ENCODE measurements around the gene CYP3A5.
"Not testable (repeated sequence)": the region's sequence is repeated elsewhere in the genome, so short reads cannot be mapped to it uniquely, and the experiment has no call there.

Gene CYP3A5

GRCh38 chr7:99679400-99680191 is at the start of gene CYP3A5:
Gene CYP3A5 (minus strand): TSS chr7:99679996. CDS start chr7:99679896, 100 bp downstream.
- H3K36me3 Mint-ChIP-seq (ENCODE audit: low read depth) = peaks cover 24% of the 10 kb centered on the region
- no peak within 1 kb of the TSS for H3K4me3 Mint-ChIP-seq
- peaks cover 4% of the 10 kb centered on the region for H3K9me3 Mint-ChIP-seq
- no peak within 1 kb of the TSS for H3K27ac Mint-ChIP-seq
- H3K27me3 Mint-ChIP-seq = no peaks in the 10 kb centered on the region
- H3K4me1 Mint-ChIP-seq (ENCODE audit: low read depth) = peaks cover 21% of the 10 kb centered on the region

- H3K9me3 Mint-ChIP-seq = no peaks in the 10 kb centered on the region
- H3K4me3 Mint-ChIP-seq = no peak overlapping the region
- H3K4me1 Mint-ChIP-seq (ENCODE audit: low read depth) = peaks cover 16% of the 10 kb centered on the region
- no peak overlapping the region for H3K27ac Mint-ChIP-seq
- no peaks in the 10 kb centered on the region for H3K27me3 Mint-ChIP-seq
- no peaks in the 10 kb centered on the region for H3K36me3 Mint-ChIP-seq (ENCODE audit: low read depth)
These were observed 48.8 kb upstream of the CYP3A5 start for GRCh38 chr7:99728615-99729014.

- not testable (repeated sequence) for H3K27me3 Mint-ChIP-seq; H3K4me3 Mint-ChIP-seq; H3K9me3 Mint-ChIP-seq; H3K27ac Mint-ChIP-seq; H3K36me3 Mint-ChIP-seq (ENCODE audit: low read depth)
- H3K4me1 Mint-ChIP-seq (ENCODE audit: low read depth) = peaks cover 18% of the 10 kb centered on the region
These were observed 43.4 kb upstream of the CYP3A5 start for GRCh38 chr7:99723201-99723600.

GRCh38 chr7:99720800-99721595 is 41.2 kb upstream of the CYP3A5 start:
- H3K27me3 Mint-ChIP-seq = no peaks in the 10 kb centered on the region
- H3K9me3 Mint-ChIP-seq = peaks cover 4% of the 10 kb centered on the region
- H3K36me3 Mint-ChIP-seq (ENCODE audit: low read depth) = no peaks in the 10 kb centered on the region
- no peak overlapping the region for H3K27ac Mint-ChIP-seq
- H3K4me1 Mint-ChIP-seq (ENCODE audit: low read depth) = peaks cover 18% of the 10 kb centered on the region
- H3K4me3 Mint-ChIP-seq = no peak overlapping the region

- Mint-ChIP-seq H3K4me1 (ENCODE audit: low read depth) (peaks cover 18% of the 10 kb centered on the region), H3K4me3 (no peak overlapping the region), H3K27ac (no peak overlapping the region), H3K36me3 (ENCODE audit: low read depth) (peaks cover 6% of the 10 kb centered on the region), H3K9me3 (peaks cover 4% of the 10 kb centered on the region), H3K27me3 (no peaks in the 10 kb centered on the region)
These were observed 40.4 kb upstream of the CYP3A5 start for GRCh38 chr7:99719996-99720769.

- Mint-ChIP-seq H3K27ac (no peak overlapping the region), H3K4me1 (ENCODE audit: low read depth) (no peaks in the 10 kb centered on the region), H3K9me3 (peaks cover 4% of the 10 kb centered on the region), H3K4me3 (no peak overlapping the region), H3K27me3 (no peaks in the 10 kb centered on the region), H3K36me3 (ENCODE audit: low read depth) (peaks cover 28% of the 10 kb centered on the region)
These were observed 34.3 kb upstream of the CYP3A5 start for GRCh38 chr7:99713995-99714570.

GRCh38 chr7:99709838-99710578 is 30.2 kb upstream of the CYP3A5 start:
- no peak overlapping the region for H3K27ac Mint-ChIP-seq

GRCh38 chr7:99709260-99709659 is 29.5 kb upstream of the CYP3A5 start:
- no peaks in the 10 kb centered on the region for H3K9me3 Mint-ChIP-seq
- no peak overlapping the region for H3K27ac Mint-ChIP-seq
- H3K4me1 Mint-ChIP-seq (ENCODE audit: low read depth) = no peaks in the 10 kb centered on the region
- no peaks in the 10 kb centered on the region for H3K27me3 Mint-ChIP-seq
- peaks cover 20% of the 10 kb centered on the region for H3K36me3 Mint-ChIP-seq (ENCODE audit: low read depth)
- no peak overlapping the region for H3K4me3 Mint-ChIP-seq

More at GRCh38 chr7:99709838-99710578, 30.2 kb upstream of the CYP3A5 start:
- no peaks in the 10 kb centered on the region for H3K4me1 Mint-ChIP-seq (ENCODE audit: low read depth)
- H3K4me3 Mint-ChIP-seq = no peak overlapping the region
- H3K36me3 Mint-ChIP-seq (ENCODE audit: low read depth) = peaks cover 28% of the 10 kb centered on the region
- H3K27me3 Mint-ChIP-seq = no peaks in the 10 kb centered on the region
- no peaks in the 10 kb centered on the region for H3K9me3 Mint-ChIP-seq

GRCh38 chr7:99707096-99707495 is 27.3 kb upstream of the CYP3A5 start:
- H3K27ac Mint-ChIP-seq = no peak overlapping the region

GRCh38 chr7:99699946-99700345 is 20.1 kb upstream of the CYP3A5 start:
- H3K4me1 Mint-ChIP-seq (ENCODE audit: low read depth) = peaks cover 5% of the 10 kb centered on the region
- H3K9me3 Mint-ChIP-seq = no peaks in the 10 kb centered on the region
- no peaks in the 10 kb centered on the region for H3K27me3 Mint-ChIP-seq
- H3K36me3 Mint-ChIP-seq (ENCODE audit: low read depth) = no peaks in the 10 kb centered on the region
- H3K27ac Mint-ChIP-seq = no peak overlapping the region
- H3K4me3 Mint-ChIP-seq = no peak overlapping the region

More at GRCh38 chr7:99707096-99707495, 27.3 kb upstream of the CYP3A5 start:
- Mint-ChIP-seq H3K9me3 (no peaks in the 10 kb centered on the region), H3K27me3 (no peaks in the 10 kb centered on the region), H3K4me1 (ENCODE audit: low read depth) (no peaks in the 10 kb centered on the region), H3K36me3 (ENCODE audit: low read depth) (peaks cover 14% of the 10 kb centered on the region), H3K4me3 (no peak overlapping the region)

- H3K36me3 Mint-ChIP-seq (ENCODE audit: low read depth); H3K27ac Mint-ChIP-seq; H3K4me3 Mint-ChIP-seq; H3K27me3 Mint-ChIP-seq; H3K4me1 Mint-ChIP-seq (ENCODE audit: low read depth); H3K9me3 Mint-ChIP-seq: not testable (repeated sequence)
These were observed 19.3 kb upstream of the CYP3A5 start for GRCh38 chr7:99698867-99699730.

- H3K27ac Mint-ChIP-seq = no peak overlapping the region
- peaks cover 5% of the 10 kb centered on the region for H3K9me3 Mint-ChIP-seq
- H3K4me3 Mint-ChIP-seq = no peak overlapping the region
- no peaks in the 10 kb centered on the region for H3K36me3 Mint-ChIP-seq (ENCODE audit: low read depth)
- H3K27me3 Mint-ChIP-seq = no peaks in the 10 kb centered on the region
- H3K4me1 Mint-ChIP-seq (ENCODE audit: low read depth) = peaks cover 23% of the 10 kb centered on the region
These were observed 15.1 kb upstream of the CYP3A5 start for GRCh38 chr7:99694912-99695304.

- no peak overlapping the region for H3K4me3 Mint-ChIP-seq
- no peaks in the 10 kb centered on the region for H3K27me3 Mint-ChIP-seq
- peaks cover 23% of the 10 kb centered on the region for H3K4me1 Mint-ChIP-seq (ENCODE audit: low read depth)
- no peak overlapping the region for H3K27ac Mint-ChIP-seq
- peaks cover 5% of the 10 kb centered on the region for H3K9me3 Mint-ChIP-seq
- H3K36me3 Mint-ChIP-seq (ENCODE audit: low read depth) = no peaks in the 10 kb centered on the region
These were observed 14.6 kb upstream of the CYP3A5 start for GRCh38 chr7:99694201-99694911.
